ENCODE measurements around the gene HOXC10. TPM values are rescaled to one million over a fixed set of nuclear protein-coding genes. Genes with fewer than 3 reads are reported as not detected.

HOXC10 gene
- total RNA-seq, 6 donors from 2014 or later, result not detected

GRCh38 chr12:53985994-53986685, 1.2 kb downstream of the HOXC10 start:
- no peak overlapping the region for H3K27ac ChIP-seq
- WGBS, 2 donors, result 12 to 15% methylated on average over 12 to 22 of the region's 50 CpGs
- peak in 1 of 2 donors; percentile 16 for ATAC-seq (ENCODE audit: low FRiP score in 2 of 2)
- H3K4me3 ChIP-seq, result peak overlapping the region in 2 of 4 donors; percentile 17
- DNase-seq, result peak in 1 of 2 donors; percentile 79
- no peaks in the 10 kb centered on the region for H3K9me3 ChIP-seq
- peaks cover 19 to 35% (median 30%) of the 10 kb centered on the region in 4 donors for H3K4me1 ChIP-seq
- TF ChIP-seq POLR2A (IDR thresholded peaks at IDR 0.05), result no peak
- no peak for TF ChIP-seq POLR2AphosphoS5 (IDR thresholded peaks at IDR 0.05)
- TF ChIP-seq, protein P1, sequence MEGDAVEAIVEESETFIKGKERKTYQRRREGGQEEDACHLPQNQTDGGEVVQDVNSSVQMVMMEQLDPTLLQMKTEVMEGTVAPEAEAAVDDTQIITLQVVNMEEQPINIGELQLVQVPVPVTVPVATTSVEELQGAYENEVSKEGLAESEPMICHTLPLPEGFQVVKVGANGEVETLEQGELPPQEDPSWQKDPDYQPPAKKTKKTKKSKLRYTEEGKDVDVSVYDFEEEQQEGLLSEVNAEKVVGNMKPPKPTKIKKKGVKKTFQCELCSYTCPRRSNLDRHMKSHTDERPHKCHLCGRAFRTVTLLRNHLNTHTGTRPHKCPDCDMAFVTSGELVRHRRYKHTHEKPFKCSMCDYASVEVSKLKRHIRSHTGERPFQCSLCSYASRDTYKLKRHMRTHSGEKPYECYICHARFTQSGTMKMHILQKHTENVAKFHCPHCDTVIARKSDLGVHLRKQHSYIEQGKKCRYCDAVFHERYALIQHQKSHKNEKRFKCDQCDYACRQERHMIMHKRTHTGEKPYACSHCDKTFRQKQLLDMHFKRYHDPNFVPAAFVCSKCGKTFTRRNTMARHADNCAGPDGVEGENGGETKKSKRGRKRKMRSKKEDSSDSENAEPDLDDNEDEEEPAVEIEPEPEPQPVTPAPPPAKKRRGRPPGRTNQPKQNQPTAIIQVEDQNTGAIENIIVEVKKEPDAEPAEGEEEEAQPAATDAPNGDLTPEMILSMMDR (IDR thresholded peaks at IDR 0.05), result no peak
- no peak for TF ChIP-seq EP300 (IDR thresholded peaks at IDR 0.05)
- peaks cover 0 to 93% (median 53%) of the 10 kb centered on the region in 4 donors for H3K27me3 ChIP-seq
- H3K36me3 ChIP-seq, result no peaks in the 10 kb centered on the region

GRCh38 chr12:53986686-53987483, 1.9 kb downstream of the HOXC10 start:
- no peaks in the 10 kb centered on the region for H3K9me3 ChIP-seq
- ATAC-seq (ENCODE audit: low FRiP score in 2 of 2) (no peak), DNase-seq (no peak)
- no peak overlapping the region for H3K27ac ChIP-seq
- H3K36me3 ChIP-seq, result no peaks in the 10 kb centered on the region
- TF ChIP-seq POLR2A (IDR thresholded peaks at IDR 0.05) (no peak), EP300 (IDR thresholded peaks at IDR 0.05) (no peak)
- no peak overlapping the region for H3K4me3 ChIP-seq
- peaks cover 19 to 35% (median 30%) of the 10 kb centered on the region in 4 donors for H3K4me1 ChIP-seq
- 12 to 24% methylated on average over 20 to 21 of the region's 21 CpGs for WGBS, 2 donors
- H3K27me3 ChIP-seq, result peaks cover 0 to 93% (median 53%) of the 10 kb centered on the region in 4 donors

DNA sequence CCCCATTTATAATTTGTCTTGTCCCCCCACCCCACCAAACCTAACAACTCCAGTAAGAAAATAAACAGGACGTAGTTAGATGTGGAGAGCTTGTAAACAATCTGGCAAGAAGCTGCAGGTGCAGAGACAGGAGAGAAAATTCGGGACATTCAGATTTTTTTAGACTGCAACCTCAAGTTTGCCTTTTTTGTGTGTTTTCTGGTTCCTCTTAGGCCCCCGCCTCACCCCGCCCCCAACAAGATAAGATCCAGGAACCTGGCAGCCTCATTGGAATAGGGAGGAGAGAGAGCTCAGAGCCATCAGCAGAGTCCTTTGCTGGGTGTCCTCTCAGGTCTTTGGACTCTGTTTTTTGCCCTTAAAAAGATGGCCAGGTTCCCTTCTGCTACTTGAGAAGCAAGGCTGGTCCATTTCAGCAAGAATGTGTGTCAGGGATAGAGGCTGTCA, 2.9 kb downstream of the HOXC10 start:
- H3K9me3 ChIP-seq, result no peaks in the 10 kb centered on the region
- no peak for ATAC-seq (ENCODE audit: low FRiP score in 2 of 2)
- no peak for TF ChIP-seq POLR2AphosphoS5 (IDR thresholded peaks at IDR 0.05)
- TF ChIP-seq EP300 (IDR thresholded peaks at IDR 0.05), result no peak
- TF ChIP-seq POLR2A (IDR thresholded peaks at IDR 0.05), result no peak
- TF ChIP-seq, protein P1 (IDR thresholded peaks at IDR 0.05), result no peak
- H3K27me3 ChIP-seq, result peaks cover 0 to 91% (median 52%) of the 10 kb centered on the region in 4 donors
- H3K27ac ChIP-seq, result no peak overlapping the region
- H3K4me3 ChIP-seq, result no peak overlapping the region
- no peak for DNase-seq
- peaks cover 19 to 35% (median 30%) of the 10 kb centered on the region in 4 donors for H3K4me1 ChIP-seq
- WGBS, 2 donors, result 12 to 20% methylated on average over 4 of the region's 4 CpGs
- no peaks in the 10 kb centered on the region for H3K36me3 ChIP-seq

DNA sequence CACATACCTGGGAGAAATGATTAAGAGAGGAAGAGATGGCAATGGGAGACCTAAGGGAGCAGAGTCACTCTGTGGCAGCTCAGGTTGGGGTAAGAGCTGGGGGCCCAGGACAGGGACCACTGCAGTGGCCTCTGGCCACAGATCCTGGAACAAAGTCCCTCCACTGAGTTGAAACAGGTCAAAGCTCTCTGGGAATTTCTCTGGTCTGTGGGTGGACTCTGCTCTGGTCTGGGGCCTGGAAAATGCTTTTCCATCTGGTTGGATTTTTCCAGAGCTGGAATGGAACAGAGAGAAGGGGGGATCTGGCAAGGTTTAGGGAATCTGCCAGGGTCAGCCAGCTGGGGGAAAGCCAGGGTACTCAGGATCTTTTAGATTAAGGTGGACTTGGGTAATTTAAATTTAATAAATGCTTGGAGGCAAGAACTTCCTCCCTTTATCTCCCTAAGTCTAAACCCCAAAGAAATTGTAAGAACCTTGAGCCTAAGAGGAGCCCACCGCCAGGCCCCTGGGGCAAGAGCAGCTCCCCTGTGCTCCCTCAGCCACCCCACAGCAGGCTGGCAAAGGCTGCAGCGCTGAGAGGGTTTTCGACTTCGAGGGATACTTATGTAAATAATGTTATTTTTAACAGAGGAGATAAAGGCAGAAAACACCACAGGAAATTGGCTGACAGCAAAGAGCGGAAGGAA, 3.7 kb downstream of the HOXC10 start:
- H3K4me3 ChIP-seq, result no peak overlapping the region
- ATAC-seq (ENCODE audit: low FRiP score in 2 of 2), result no peak
- TF ChIP-seq, protein P1 (IDR thresholded peaks at IDR 0.05), result no peak
- TF ChIP-seq POLR2A (IDR thresholded peaks at IDR 0.05) (no peak), POLR2AphosphoS5 (IDR thresholded peaks at IDR 0.05) (no peak), EP300 (IDR thresholded peaks at IDR 0.05) (no peak)
- H3K27ac ChIP-seq, result no peak overlapping the region
- WGBS, 2 donors, result 3 to 7% methylated on average over 5 of the region's 5 CpGs
- H3K9me3 ChIP-seq, result no peaks in the 10 kb centered on the region
- DNase-seq, result no peak
- peaks cover 19 to 29% (median 28%) of the 10 kb centered on the region in 4 donors for H3K4me1 ChIP-seq
- no peaks in the 10 kb centered on the region for H3K36me3 ChIP-seq
- H3K27me3 ChIP-seq, result peaks cover 0 to 90% (median 51%) of the 10 kb centered on the region in 4 donors
